Stimulated activated naive CD4-positive, alpha-beta T cell (primary cell): ENCODE results near the gene COL26A1.
A peak's percentile ranks its signal among the peaks of the same experiment; 100 is the strongest.
"Not testable (repeated sequence)": the region's sequence is repeated elsewhere in the genome, so short reads cannot be mapped to it uniquely, and the experiment has no call there.

Experiments
- DNase-seq, 6 experiments: peaks; one replicate each; lab custom pipeline; 2025; lab: John Stamatoyannopoulos, UW

COL26A1 gene

GRCh38 chr7:101596898-101597297, 234.2 kb downstream of the COL26A1 start:
- DNase-seq, result no peak

DNA sequence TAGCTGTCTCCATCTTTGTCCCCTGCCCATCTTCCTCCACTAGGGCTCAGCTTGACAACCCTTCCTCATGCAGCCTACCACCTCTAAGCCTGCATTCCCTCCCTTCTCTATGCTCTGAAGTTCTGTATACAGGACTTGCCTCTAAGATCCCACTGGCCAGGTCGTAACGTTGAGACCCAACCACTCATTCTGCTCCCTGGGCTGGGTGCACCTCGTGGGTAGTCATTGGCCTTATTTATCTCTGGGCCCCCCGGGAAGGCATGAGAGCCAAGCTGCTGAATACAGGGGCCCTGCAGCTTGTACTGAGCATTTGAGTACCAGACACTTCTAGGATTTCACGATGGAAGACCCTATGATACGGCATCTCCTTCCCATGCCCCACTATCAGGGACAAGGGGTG, 235.3 kb downstream of the COL26A1 start:
- no peak for DNase-seq

DNA sequence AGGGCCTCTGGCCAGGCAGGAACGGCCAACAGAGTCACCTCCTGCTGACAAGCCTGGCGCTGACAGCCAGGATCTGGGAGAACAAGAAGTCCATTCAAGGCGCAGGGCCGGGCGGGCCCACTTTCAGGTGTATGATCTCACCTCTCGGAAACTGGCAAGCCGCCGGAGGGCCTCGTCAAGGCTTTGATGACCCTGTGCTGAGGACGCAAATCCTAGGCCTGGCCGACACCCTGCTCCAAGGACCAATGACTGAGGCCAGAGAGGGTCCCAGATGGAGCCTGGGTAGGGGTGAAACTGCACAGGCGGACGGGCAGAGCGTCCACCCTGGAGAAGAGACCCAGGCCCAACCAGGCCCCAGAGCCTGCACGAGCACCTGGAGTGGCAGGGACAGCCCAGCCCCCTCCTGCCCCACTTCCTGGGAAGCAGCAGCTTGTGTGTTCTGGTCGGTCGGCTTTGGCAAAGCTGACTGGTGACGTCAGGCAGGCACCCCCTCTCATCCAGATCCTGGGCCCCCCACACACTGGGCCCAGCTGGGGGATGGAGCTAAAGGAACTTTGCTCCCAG, 235.8 kb downstream of the COL26A1 start:
- no peak for DNase-seq

DNA sequence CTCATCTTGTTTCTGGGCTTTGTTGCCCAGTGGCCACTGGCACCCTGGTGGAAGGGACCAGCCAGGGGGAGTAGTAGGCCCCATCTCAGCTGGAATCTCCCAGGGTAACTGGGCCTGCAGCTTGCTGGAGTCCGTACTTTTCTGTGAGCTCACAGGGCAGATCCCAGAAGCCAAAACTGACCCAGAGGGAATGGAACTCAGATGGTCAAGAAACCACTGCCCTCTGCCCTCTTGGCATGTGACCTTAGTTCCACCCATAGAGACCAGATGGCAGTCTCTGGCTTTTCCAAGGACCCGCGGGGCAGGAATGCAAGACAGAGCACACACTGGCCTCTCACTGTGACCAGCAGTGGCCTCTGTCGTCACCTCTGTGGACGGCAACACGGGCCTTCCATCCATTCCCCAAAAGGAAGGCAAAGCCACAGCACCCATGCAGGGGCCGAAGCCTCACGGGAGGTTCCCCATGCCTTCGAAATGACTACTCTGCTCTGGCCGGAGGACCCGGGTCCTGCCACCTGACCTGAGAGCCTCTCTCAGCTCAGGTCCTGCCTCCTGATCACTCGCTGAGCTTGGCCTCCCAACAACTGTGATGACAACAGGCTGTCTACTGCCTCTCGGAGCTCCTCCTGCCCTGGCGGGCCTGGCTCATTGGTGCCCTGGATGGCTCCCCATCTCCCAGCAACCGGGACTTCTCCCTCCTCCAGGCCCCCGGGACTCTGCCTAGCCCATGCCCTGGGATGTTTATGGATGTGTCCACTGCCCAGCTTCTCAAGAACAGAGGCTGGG, 236.5 kb downstream of the COL26A1 start:
- no peak for DNase-seq

GRCh38 chr7:101599787-101600186, 237.1 kb downstream of the COL26A1 start:
- DNase-seq, result no peak

DNA sequence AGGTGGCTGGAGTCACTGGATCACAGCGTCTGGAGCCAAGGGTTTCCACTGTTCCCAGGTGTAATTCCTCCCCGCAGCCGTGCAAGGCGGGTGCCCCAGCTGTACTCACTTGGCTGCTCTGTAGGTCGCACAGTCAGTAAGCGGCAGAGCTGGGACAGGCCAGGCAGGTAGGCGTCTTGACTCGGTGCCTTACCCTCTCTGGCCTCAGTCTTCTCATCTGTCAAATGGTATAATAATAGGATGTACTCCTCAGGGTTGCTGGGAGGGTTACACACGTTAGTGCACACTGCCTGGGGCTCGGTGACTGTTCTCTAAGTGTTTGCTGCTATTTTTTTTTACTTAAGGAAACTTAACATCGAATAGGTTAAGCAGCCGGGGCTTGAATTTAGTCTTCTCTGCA, 239.4 kb downstream of the COL26A1 start:
- DNase-seq, result no peak

- peak; percentile 20 to 63 (median 50) for DNase-seq
These were observed 240.0 kb downstream of the COL26A1 start for GRCh38 chr7:101602484-101603241.

DNA sequence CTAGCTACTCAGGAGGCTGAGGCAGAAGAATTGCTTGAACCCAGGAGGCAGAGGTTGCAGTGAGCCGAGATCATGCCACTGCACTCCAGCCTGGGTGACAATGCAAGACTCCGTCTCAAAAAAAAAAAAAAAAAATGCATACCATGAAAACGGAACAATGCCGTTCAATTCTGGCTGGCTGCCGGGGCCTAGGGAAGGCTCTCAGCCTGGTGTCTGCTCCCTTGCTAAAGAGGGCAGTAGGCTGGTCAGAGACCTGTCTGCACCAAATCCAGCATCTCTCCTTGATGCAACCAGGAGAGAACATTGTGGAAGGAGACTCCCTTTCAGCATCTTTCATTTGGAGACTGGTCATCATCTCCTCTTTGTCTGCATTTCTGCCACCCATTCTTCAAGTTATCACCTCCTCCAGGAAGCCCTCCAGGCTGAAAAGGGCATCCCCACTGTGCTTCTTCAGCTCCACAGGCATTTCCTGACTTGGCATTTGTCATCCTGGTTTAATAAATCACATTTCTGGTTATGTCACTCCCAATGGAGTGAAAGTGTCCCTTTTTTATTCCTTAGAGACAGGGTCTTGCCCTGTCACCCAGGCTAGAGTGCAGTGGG, 241.8 kb downstream of the COL26A1 start:
- DNase-seq, result no peak

DNA sequence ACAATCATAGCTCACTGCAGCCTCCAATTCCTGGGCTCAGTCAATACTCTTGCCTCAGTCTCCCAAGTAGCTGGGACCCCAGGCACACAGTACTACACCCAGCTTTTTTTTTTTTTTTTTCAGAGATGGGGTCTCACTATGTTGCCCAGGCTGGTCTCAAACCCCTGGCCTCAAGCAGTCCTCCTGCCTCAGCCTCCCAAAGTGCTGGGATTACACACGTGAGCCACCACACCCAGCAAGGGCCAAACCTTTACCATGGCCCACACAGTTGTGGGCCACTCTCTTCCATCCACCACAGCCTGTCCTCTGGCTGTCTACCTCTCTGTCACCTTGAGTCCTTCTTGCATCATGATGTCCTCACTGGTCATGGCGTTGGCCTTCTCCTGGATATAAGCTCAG, 242.3 kb downstream of the COL26A1 start:
- DNase-seq, result not testable (repeated sequence)

DNA sequence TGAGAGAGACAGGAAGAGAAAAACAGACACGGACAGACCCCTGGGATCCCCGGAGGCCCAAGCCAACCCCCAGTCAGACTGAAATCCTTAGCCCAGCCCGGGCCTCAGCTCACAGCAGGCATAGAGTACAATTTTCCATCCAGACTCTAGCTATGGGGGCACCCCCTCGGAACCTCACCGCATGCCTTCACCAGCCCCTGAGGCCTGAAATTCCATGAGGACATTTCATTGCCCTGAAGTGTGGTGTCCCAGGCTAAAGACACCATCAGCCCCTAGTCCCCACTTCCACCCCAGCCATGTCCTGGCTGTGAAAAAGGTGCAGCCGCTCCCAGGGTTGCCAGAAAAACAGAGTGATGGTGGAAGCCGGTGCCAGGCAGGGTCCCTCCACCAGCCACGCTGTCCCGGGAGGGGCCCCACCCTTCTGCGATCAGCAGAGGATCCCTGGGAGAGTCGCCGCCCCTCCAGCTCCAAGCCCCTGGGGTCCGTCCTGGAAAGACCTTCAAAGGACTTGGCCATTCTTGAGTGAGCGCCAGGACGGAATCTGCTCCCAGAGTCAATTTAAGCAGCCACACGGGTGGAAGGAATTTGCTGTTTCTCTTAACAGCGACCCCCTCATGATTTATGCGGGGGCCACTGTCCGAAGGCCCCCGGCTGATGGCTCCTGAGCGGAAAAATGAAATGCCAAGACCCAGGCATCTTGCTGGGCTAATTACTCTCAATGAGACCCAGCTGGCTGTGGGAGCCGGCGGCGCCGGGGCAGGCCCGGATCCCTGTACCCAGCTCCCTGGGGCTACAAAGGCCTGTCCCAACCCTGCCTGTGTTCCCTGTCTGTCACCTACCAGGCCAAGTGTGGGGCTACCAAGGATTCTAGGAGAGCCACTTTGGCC, 243.2 kb downstream of the COL26A1 start:
- no peak for DNase-seq

DNA sequence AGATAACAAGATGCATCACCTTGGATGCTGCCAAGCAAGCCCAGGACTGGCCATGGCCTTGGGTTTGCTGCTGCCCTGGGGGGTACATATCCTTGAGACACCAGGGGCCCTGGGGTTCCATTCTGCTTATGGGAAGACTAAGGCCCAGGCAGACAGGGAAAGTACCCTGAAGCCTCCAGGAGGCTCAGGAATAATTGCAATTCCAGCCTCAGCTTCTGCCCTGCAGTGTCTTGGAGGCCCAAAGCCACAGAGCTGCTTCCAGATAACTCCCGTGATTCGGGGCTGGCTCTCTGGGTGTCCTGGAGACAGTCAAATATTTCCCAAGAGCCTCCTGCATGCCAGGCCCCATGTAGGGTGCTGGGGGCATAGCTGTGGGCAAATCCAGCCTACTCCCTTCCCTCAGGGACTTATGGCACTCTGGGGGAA, 243.8 kb downstream of the COL26A1 start:
- DNase-seq, result no peak
